HL-60 (cell line): Measurements from ENCODE around the gene ERCC8.

ENCODE experiments used
- DNase-seq, 2 experiments: peaks; one replicate each; pipeline ENCODE4 v3.0.0-alpha.2; 2010 to 2020; ENCODE audit warnings: low read depth in 1 of 2, low spot score in 1 of 2
- H3K27ac ChIP-seq: fragments of 250-450 bp; sonication (Bioruptor Pico); replicated peaks from 2 replicates; pipeline ENCODE4 v1.5.1; 2020; ENCODE audit warnings: mild to moderate bottlenecking, moderate library complexity
- H3K27me3 ChIP-seq: fragments of 250-450 bp; sonication (Bioruptor Pico); 2 replicates; pipeline ENCODE4 v1.5.1; 2021; ENCODE audit warnings: mild to moderate bottlenecking, moderate library complexity; ENCODE audit not compliant: insufficient read depth, poor library complexity, severe bottlenecking
- H3K4me3 ChIP-seq: replicated peaks from 2 replicates; pipeline ENCODE4 v1.5.1; 2011; ENCODE audit warnings: mild to moderate bottlenecking, control low read depth, low read length; ENCODE audit not compliant: insufficient read depth
- GABPA ChIP-seq: IDR thresholded peaks from 2 replicates; pipeline ENCODE4 v1.6.1; 2012; ENCODE audit warnings: low read depth
- POLR2AphosphoS5 ChIP-seq: IDR thresholded peaks from 2 replicates; pipeline ENCODE4 v1.6.1; 2012; ENCODE audit warnings: low read depth
- SPI1 ChIP-seq: IDR thresholded peaks from 2 replicates; pipeline ENCODE4 v1.6.1; 2012; ENCODE audit warnings: low read depth, mild to moderate bottlenecking, borderline replicate concordance
- TF ChIP-seq, protein P1 (sequence below): IDR thresholded peaks from one replicate; pipeline ENCODE4 v1.5.1; 2011; ENCODE audit warnings: low read length, control low read depth, inconsistent platforms; ENCODE audit not compliant: insufficient read depth
- TF ChIP-seq, protein P2 (sequence below): IDR thresholded peaks from 2 replicates; pipeline ENCODE4 v1.6.1; 2012; ENCODE audit warnings: low read depth; ENCODE audit not compliant: insufficient replicate concordance

ERCC8 gene

DNA sequence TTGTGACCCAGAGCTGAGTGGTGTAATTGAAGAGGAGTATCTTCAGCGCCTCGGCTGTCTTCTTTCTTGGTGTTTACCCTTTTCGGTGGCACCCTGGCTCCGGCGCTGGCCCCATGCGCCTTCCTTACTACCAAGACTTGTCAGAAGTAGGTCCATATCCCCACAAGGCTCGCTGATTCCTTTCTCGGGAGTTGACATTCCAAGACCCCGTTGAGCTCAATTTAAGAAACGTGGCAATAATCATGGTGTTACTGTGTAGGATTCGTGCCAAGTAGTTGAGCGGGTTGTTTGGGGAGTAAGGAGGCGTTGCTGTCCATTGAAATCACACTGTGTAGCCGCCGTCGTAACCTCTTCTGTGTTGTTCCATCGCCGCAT is 930 bp upstream of the ERCC8 start:
- peak overlapping the region; percentile 52 for H3K27ac ChIP-seq
- peak overlapping the region; percentile 69 for H3K4me3 ChIP-seq
- H3K27me3 ChIP-seq: no peaks in the 10 kb centered on the region
- TF ChIP-seq, protein P1, sequence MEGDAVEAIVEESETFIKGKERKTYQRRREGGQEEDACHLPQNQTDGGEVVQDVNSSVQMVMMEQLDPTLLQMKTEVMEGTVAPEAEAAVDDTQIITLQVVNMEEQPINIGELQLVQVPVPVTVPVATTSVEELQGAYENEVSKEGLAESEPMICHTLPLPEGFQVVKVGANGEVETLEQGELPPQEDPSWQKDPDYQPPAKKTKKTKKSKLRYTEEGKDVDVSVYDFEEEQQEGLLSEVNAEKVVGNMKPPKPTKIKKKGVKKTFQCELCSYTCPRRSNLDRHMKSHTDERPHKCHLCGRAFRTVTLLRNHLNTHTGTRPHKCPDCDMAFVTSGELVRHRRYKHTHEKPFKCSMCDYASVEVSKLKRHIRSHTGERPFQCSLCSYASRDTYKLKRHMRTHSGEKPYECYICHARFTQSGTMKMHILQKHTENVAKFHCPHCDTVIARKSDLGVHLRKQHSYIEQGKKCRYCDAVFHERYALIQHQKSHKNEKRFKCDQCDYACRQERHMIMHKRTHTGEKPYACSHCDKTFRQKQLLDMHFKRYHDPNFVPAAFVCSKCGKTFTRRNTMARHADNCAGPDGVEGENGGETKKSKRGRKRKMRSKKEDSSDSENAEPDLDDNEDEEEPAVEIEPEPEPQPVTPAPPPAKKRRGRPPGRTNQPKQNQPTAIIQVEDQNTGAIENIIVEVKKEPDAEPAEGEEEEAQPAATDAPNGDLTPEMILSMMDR: no peak
- TF ChIP-seq, protein P2, sequence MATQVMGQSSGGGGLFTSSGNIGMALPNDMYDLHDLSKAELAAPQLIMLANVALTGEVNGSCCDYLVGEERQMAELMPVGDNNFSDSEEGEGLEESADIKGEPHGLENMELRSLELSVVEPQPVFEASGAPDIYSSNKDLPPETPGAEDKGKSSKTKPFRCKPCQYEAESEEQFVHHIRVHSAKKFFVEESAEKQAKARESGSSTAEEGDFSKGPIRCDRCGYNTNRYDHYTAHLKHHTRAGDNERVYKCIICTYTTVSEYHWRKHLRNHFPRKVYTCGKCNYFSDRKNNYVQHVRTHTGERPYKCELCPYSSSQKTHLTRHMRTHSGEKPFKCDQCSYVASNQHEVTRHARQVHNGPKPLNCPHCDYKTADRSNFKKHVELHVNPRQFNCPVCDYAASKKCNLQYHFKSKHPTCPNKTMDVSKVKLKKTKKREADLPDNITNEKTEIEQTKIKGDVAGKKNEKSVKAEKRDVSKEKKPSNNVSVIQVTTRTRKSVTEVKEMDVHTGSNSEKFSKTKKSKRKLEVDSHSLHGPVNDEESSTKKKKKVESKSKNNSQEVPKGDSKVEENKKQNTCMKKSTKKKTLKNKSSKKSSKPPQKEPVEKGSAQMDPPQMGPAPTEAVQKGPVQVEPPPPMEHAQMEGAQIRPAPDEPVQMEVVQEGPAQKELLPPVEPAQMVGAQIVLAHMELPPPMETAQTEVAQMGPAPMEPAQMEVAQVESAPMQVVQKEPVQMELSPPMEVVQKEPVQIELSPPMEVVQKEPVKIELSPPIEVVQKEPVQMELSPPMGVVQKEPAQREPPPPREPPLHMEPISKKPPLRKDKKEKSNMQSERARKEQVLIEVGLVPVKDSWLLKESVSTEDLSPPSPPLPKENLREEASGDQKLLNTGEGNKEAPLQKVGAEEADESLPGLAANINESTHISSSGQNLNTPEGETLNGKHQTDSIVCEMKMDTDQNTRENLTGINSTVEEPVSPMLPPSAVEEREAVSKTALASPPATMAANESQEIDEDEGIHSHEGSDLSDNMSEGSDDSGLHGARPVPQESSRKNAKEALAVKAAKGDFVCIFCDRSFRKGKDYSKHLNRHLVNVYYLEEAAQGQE: no peak
- TF ChIP-seq POLR2AphosphoS5 (no peak), GABPA (no peak), SPI1 (no peak)
- no peak for DNase-seq

DNA sequence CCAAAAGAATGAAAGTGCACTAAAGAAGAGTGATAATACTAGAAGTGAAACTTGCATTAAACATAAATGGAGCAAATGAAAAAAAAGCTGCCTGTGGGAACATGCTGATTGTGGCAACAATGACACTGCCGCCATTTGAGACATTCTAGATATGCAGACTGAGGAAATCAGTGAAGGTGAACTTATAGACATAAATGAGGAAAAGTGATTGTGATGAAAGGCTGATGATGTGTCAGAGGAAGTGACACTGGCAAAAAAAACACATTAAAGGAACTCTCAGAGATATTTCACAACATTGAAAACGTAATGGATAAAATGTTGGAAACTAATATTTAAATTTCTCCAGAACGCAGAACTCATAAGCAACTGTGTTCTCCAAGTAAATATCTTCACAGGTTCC is 1.2 kb downstream of the ERCC8 start:
- no peaks in the 10 kb centered on the region for H3K27me3 ChIP-seq
- no peak overlapping the region; the same call in 1 of the 2 replicates for H3K27ac ChIP-seq
- peak in 1 of 2 experiments; percentile 5 for DNase-seq
- TF ChIP-seq, protein P2: no peak
- peak; percentile 30; the same call in 1 of the 2 replicates for TF ChIP-seq SPI1
- H3K4me3 ChIP-seq: no peak overlapping the region

DNA sequence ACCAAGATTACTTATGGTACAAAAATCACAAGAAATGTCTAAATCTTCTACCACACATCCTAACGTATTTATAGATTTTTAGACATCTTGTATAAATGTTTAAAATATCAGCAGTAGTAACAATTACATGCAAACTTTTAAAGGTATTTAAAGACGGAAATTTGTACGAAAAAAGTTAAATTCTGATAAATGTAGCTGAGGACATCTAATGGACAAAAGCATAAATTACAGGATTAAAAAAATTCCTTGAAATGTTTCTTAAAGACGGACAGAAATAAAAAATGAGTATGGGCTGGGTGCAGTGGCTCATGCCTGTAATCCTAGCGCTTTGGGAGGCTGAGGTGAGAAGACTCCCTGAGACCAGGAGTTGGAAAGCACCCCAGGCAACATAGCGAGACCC is 15.8 kb downstream of the ERCC8 start:
- no peak for DNase-seq
- TF ChIP-seq, protein P1: no peak
- TF ChIP-seq, protein P2: no peak
- TF ChIP-seq SPI1 (no peak), POLR2AphosphoS5 (no peak)
- Histone ChIP-seq H3K27me3 (no peaks in the 10 kb centered on the region), H3K4me3 (no peak overlapping the region), H3K27ac (no peak overlapping the region)

DNA sequence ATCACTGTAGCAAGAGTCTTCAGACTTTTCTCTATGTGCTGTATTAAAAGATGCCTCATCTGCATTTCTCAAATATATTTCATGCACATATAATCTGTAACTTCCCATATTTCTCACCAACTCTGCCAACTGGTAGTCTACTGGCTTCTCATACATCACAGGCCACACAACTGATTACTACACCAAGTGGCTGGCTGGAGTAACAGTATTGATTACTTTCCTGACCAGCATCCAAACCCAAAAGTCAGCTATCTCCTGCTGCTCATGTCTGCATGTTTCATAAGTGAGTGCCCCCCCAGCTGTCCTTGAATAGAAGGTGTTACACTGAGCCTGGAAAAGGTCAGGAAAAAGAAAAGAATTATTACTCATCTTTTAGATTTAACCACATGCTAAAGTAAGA is 17.4 kb downstream of the ERCC8 start:
- Histone ChIP-seq H3K27ac (no peak overlapping the region), H3K27me3 (no peaks in the 10 kb centered on the region), H3K4me3 (no peak overlapping the region)
- no peak for DNase-seq
- TF ChIP-seq SPI1 (no peak), POLR2AphosphoS5 (no peak), GABPA (no peak)
- TF ChIP-seq, protein P1: no peak
- TF ChIP-seq, protein P2: no peak
